HCT116 (cell line): ENCODE measurements around the gene TBC1D16. TPM values are rescaled to one million over a fixed set of nuclear protein-coding genes. Genes with fewer than 3 reads are reported as not detected.

Experiments
- ATAC-seq: fragments of 200-7000 bp; cut with Tn5 transposase; 2 replicates; pipeline ENCODE4 v1.9.1; 2020; ENCODE audit warnings: mild to moderate bottlenecking, moderate library complexity
- BruUV-seq: library from RNA; stranded (reverse); fragments of 400-500 nt; replicated peaks from 2 replicates; lab custom pipeline; 2021; lab: Mats Ljungman, UMichigan
- CTCF ChIA-PET: fragments of 300-600 bp; sonication (Branson Sonifier 250); formaldehyde crosslinking; loops from one replicate; lab custom pipeline; 2021; ENCODE audit warnings: antibody characterized with exemption; lab: Charles Lee
- POLR2A ChIA-PET: fragments of 300-600, 350-600 bp; sonication (Branson Sonifier 250); formaldehyde crosslinking; loops from one replicate; lab custom pipeline; 2021; ENCODE audit warnings: antibody characterized with exemption; lab: Charles Lee
- RAD21 ChIA-PET, 2 experiments: fragments of 300-600 bp; sonication (Branson Sonifier 250); formaldehyde crosslinking; loops; one replicate each; lab custom pipeline; 2023; ENCODE audit warnings: low total read pairs in 2 of 2; ENCODE audit not compliant: uncharacterized antibody in 2 of 2, unreplicated experiment in 2 of 2, low non-redundant PET in 1 of 2; lab: Charles Lee
- DNase-seq: peaks from one replicate; pipeline ENCODE4 v3.0.0-alpha.2; 2010; ENCODE audit warnings: low read depth, low spot score
- H2AFZ ChIP-seq: fragments of 200-600 bp; shearing (Covaris generic), sonication (generic); 2 replicates; pipeline ENCODE4 v1.6.1; 2017; ENCODE audit warnings: low read depth, mixed run types, mixed read lengths, antibody characterized with exemption, low read length; ENCODE audit not compliant: poor library complexity, severe bottlenecking
- H3K27ac ChIP-seq: 2 replicates; pipeline ENCODE4 v1.5.1; 2012; ENCODE audit warnings: low read depth, low read length
- H3K27me3 ChIP-seq: fragments of 200-600 bp; sonication (generic); 2 replicates; pipeline ENCODE4 v1.6.1; 2016; ENCODE audit warnings: mixed run types, low read length, mixed read lengths; ENCODE audit not compliant: insufficient read depth
- H3K36me3 ChIP-seq, 2 experiments: fragments of 200-500 bp in 1 of 2; fragments of 200-600 bp in 1 of 2; sonication (Bioruptor generic) in 1 of 2; sonication (generic) in 1 of 2; 2 replicates each; pipeline versions ENCODE4 v1.5.1 to v1.6.1; 2014 to 2016; ENCODE audit warnings: low read length in 2 of 2, inconsistent platforms in 1 of 2, mixed read lengths in 1 of 2, mixed run types in 1 of 2; ENCODE audit not compliant: insufficient read depth in 2 of 2, control insufficient read depth in 1 of 2
- H3K4me1 ChIP-seq, 2 experiments: fragments of 200-600 bp in 1 of 2; sonication (generic) in 1 of 2; 2 replicates each; pipeline versions ENCODE4 v1.5.1 to v1.6.1; 2012 to 2017; ENCODE audit warnings: low read length in 2 of 2, inconsistent platforms in 1 of 2, mild to moderate bottlenecking in 1 of 2, mixed read lengths in 1 of 2, mixed run types in 1 of 2, moderate library complexity in 1 of 2; ENCODE audit not compliant: insufficient read depth in 2 of 2, control insufficient read depth in 1 of 2
- H3K4me2 ChIP-seq: fragments of 200-600 bp; sonication (generic); 2 replicates; pipeline ENCODE4 v1.6.1; 2017; ENCODE audit warnings: mixed run types, low read length, mixed read lengths
- H3K4me3 ChIP-seq, 2 experiments: fragments of 200-600 bp in 1 of 2; sonication (generic) in 1 of 2; replicated peaks in 1 of 2; 2 replicates each; pipeline ENCODE4 v1.5.1; 2011 to 2016; ENCODE audit warnings: low read length in 2 of 2, control low read depth in 1 of 2, low read depth in 1 of 2, mild to moderate bottlenecking in 1 of 2, mixed read lengths in 1 of 2, mixed run types in 1 of 2
- H3K79me2 ChIP-seq: fragments of 200-600 bp; sonication (generic); 2 replicates; pipeline ENCODE4 v1.6.1; 2017; ENCODE audit warnings: mild to moderate bottlenecking, mixed run types, low read length, moderate library complexity, mixed read lengths; ENCODE audit not compliant: insufficient read depth
- H3K9ac ChIP-seq: fragments of 200-600 bp; sonication (generic); 2 replicates; pipeline ENCODE4 v1.6.1; 2016; ENCODE audit warnings: low read length, mixed read lengths
- H3K9me2 ChIP-seq: fragments of 200-600 bp; sonication (generic), shearing (Covaris generic); 2 replicates; pipeline ENCODE4 v1.6.1; 2017; ENCODE audit warnings: mixed run types, mild to moderate bottlenecking, moderate library complexity; ENCODE audit not compliant: insufficient read depth
- H3K9me3 ChIP-seq, 2 experiments: fragments of 200-500 bp in 1 of 2; fragments of 200-600 bp in 1 of 2; sonication (Bioruptor generic) in 1 of 2; sonication (generic) in 1 of 2; 2 replicates each; pipeline ENCODE4 v1.6.1; 2014 to 2017; ENCODE audit warnings: low read length in 2 of 2, mixed read lengths in 2 of 2, inconsistent platforms in 1 of 2, low read depth in 1 of 2, mild to moderate bottlenecking in 1 of 2, mixed run types in 1 of 2, moderate library complexity in 1 of 2; ENCODE audit not compliant: control insufficient read depth in 1 of 2, insufficient read depth in 1 of 2
- H4K20me1 ChIP-seq: fragments of 200-600 bp; sonication (generic), shearing (Covaris generic); 2 replicates; pipeline ENCODE4 v1.6.1; 2017; ENCODE audit warnings: mixed run types, mild to moderate bottlenecking, moderate library complexity; ENCODE audit not compliant: insufficient read depth
- CBX3 ChIP-seq: IDR thresholded peaks from 2 replicates; pipeline ENCODE4 v1.6.1; 2012; ENCODE audit warnings: low read depth
- ELF1 ChIP-seq: IDR thresholded peaks from 2 replicates; pipeline ENCODE4 v1.6.1; 2012; ENCODE audit warnings: low read depth, borderline replicate concordance
- EZH2phosphoT487 ChIP-seq: fragments of 200-600 bp; IDR thresholded peaks from 2 replicates; pipeline ENCODE4 v1.6.1; 2018; ENCODE audit warnings: antibody characterized with exemption, borderline replicate concordance
- JUND ChIP-seq: IDR thresholded peaks from 2 replicates; pipeline ENCODE4 v1.6.1; 2012
- MAX ChIP-seq: IDR thresholded peaks from 2 replicates; pipeline ENCODE4 v1.6.1; 2012
- POLR2AphosphoS5 ChIP-seq: IDR thresholded peaks from 2 replicates; pipeline ENCODE4 v1.6.1; 2011; ENCODE audit warnings: mild to moderate bottlenecking, low read depth, low read length, moderate library complexity
- RAD21 ChIP-seq: IDR thresholded peaks from 2 replicates; pipeline ENCODE4 v1.6.1; 2012; ENCODE audit warnings: low read depth, mild to moderate bottlenecking
- REST ChIP-seq: IDR thresholded peaks from 2 replicates; pipeline ENCODE4 v1.6.1; 2012; ENCODE audit warnings: low read depth
- SP1 ChIP-seq: IDR thresholded peaks from 2 replicates; pipeline ENCODE4 v1.6.1; 2012; ENCODE audit warnings: low read depth
- ZFX ChIP-seq: fragments of 450-650 bp; IDR thresholded peaks from 2 replicates; pipeline ENCODE4 v1.6.1; 2017
- ZNF274 ChIP-seq: fragments of 200-500 bp; sonication (Bioruptor generic); IDR thresholded peaks from 2 replicates; pipeline ENCODE4 v1.6.1; 2014; ENCODE audit warnings: mild to moderate bottlenecking, low read depth, low read length, inconsistent platforms
- intact Hi-C: fragments of 100-400 bp; cut with micrococcal nuclease; formaldehyde crosslinking; loops from 2 replicates; pipeline ENCODE4 v1.10.0; 2022
- total RNA-seq: library from RNA; stranded (reverse); gene quantifications from one replicate; pipeline ENCODE4 v1.2.1, GENCODE V29; 2021; ENCODE audit not compliant: unreplicated experiment

TBC1D16 gene
- total RNA-seq, 1 experiment from 2014 or later: 31.1 TPM

GRCh38 chr17:79937391-79938335 lies 98.0 kb downstream of the TBC1D16 start (continued):
- TF ChIP-seq REST: no peak
- no peak for TF ChIP-seq ZNF274
- TF ChIP-seq ZFX: no peak
- TF ChIP-seq POLR2AphosphoS5: no peak
- no peak for TF ChIP-seq CBX3
- TF ChIP-seq MAX: no peak
- no peak for TF ChIP-seq EZH2phosphoT487

- intact Hi-C loops: no loop called here
- H3K4me2 ChIP-seq: no peak overlapping the region
- no peak overlapping the region for H2AFZ ChIP-seq
- no peak for DNase-seq
- no peaks in the 10 kb centered on the region for H3K36me3 ChIP-seq
- no peaks in the 10 kb centered on the region for H3K9me3 ChIP-seq
- H3K4me3 ChIP-seq: no peak overlapping the region
- H4K20me1 ChIP-seq: no peaks in the 10 kb centered on the region
- H3K79me2 ChIP-seq: no peaks in the 10 kb centered on the region
- no TSS peak for BruUV-seq
- no peaks in the 10 kb centered on the region for H3K27me3 ChIP-seq
- ChIA-PET RAD21 (interaction anchor here in 1 of 2 experiments (0.6 kb wide), 1 partner anchor 191 kb away, joined by 6 read pairs; no protein-coding TSS in a partner anchor), POLR2A (interaction anchor here (1.2 kb wide), 1 partner anchor 51 kb away, joined by 3 read pairs; no protein-coding TSS in a partner anchor), CTCF (interaction anchor here (1.2 kb wide), 1 partner anchor 13 kb away, joined by 4 read pairs; no protein-coding TSS in a partner anchor)
- H3K9ac ChIP-seq: no peak overlapping the region
- 0 out of 2 replicates have a peak, but pooled peaks have one; percentile 12 for ATAC-seq
- H3K27ac ChIP-seq: no peak overlapping the region
- peaks cover 19 to 34% of the 10 kb centered on the region in 2 experiments for H3K4me1 ChIP-seq
- no peaks in the 10 kb centered on the region for H3K9me2 ChIP-seq
- no peak for TF ChIP-seq CBX3
- no peak for TF ChIP-seq RAD21
- TF ChIP-seq ELF1: no peak
- TF ChIP-seq POLR2AphosphoS5: no peak
- TF ChIP-seq SP1: no peak
- TF ChIP-seq EZH2phosphoT487: no peak
- TF ChIP-seq REST: no peak
- TF ChIP-seq JUND: no peak
Measured at GRCh38 chr17:79936641-79937381, 98.9 kb downstream of the TBC1D16 start.
